SK-N-SH (cell line): ENCODE results near the gene RAB6B. TPM values are rescaled to one million over a fixed set of nuclear protein-coding genes. Genes with fewer than 3 reads are reported as not detected.

Source experiments
- CTCF ChIA-PET: fragments of 300-600, 350-600 bp; formaldehyde crosslinking; extraction: SDS; loops from one replicate; lab custom pipeline; 2021; lab: Yijun Ruan, JAX
- POLR2A ChIA-PET: fragments of 350-600 bp; sonication (Branson Sonifier 250); formaldehyde crosslinking; extraction: SDS; loops from one replicate; lab custom pipeline; 2020; ENCODE audit warnings: antibody characterized with exemption, inconsistent platforms; lab: Yijun Ruan, JAX
- DNase-seq: peaks from one replicate; pipeline ENCODE4 v3.0.0; 2012
- H2AFZ ChIP-seq: fragments of 200-600 bp; sonication (generic); 2 replicates; pipeline ENCODE4 v1.8.1; 2016; ENCODE audit warnings: antibody characterized with exemption, mild to moderate bottlenecking, low read depth
- H3F3A ChIP-seq: fragments of 200-600 bp; sonication (generic); replicated peaks from 2 replicates; pipeline ENCODE3; 2016; ENCODE audit warnings: antibody characterized with exemption, mild to moderate bottlenecking; ENCODE audit not compliant: insufficient read depth
- H3K27ac ChIP-seq, 2 experiments: fragments of 200-500 bp in 1 of 2; fragments of 200-600 bp in 1 of 2; sonication (Bioruptor generic) in 1 of 2; sonication (generic), shearing (Covaris generic) in 1 of 2; 2 replicates each; pipeline versions ENCODE4 v1.5.1 to v1.6.1; 2014 to 2016; ENCODE audit warnings: low read depth in 2 of 2, inconsistent platforms in 1 of 2, low read length in 1 of 2, mild to moderate bottlenecking in 1 of 2, mixed read lengths in 1 of 2
- H3K27me3 ChIP-seq: fragments of 200-600 bp; sonication (generic), shearing (Covaris generic); 2 replicates; pipeline ENCODE4 v1.6.1; 2016; ENCODE audit warnings: mixed run types; ENCODE audit not compliant: insufficient read depth
- H3K36me3 ChIP-seq, 2 experiments: fragments of 200-500 bp in 1 of 2; fragments of 200-600 bp in 1 of 2; sonication (Bioruptor generic) in 1 of 2; sonication (generic) in 1 of 2; replicated peaks in 1 of 2; 2 replicates each; pipeline versions ENCODE3 to v1.5.1; 2014 to 2016; ENCODE audit warnings: low read length in 1 of 2, mild to moderate bottlenecking in 1 of 2; ENCODE audit not compliant: insufficient read depth in 2 of 2, control insufficient read depth in 1 of 2
- H3K4me1 ChIP-seq, 2 experiments: fragments of 200-500 bp in 1 of 2; fragments of 200-600 bp in 1 of 2; sonication (Bioruptor generic) in 1 of 2; sonication (generic), shearing (Covaris generic) in 1 of 2; 2 replicates each; pipeline versions ENCODE4 v1.5.1 to v1.6.1; 2014 to 2016; ENCODE audit warnings: low read depth in 1 of 2, low read length in 1 of 2, mixed run types in 1 of 2; ENCODE audit not compliant: insufficient read depth in 2 of 2, control insufficient read depth in 1 of 2
- H3K4me2 ChIP-seq: fragments of 200-600 bp; sonication (generic), shearing (Covaris generic); 2 replicates; pipeline ENCODE4 v1.6.1; 2017; ENCODE audit warnings: mixed run types
- H3K4me3 ChIP-seq, 2 experiments: fragments of 200-500 bp in 1 of 2; fragments of 200-600 bp in 1 of 2; sonication (Bioruptor generic) in 1 of 2; sonication (generic), shearing (Covaris generic) in 1 of 2; 2 replicates each; pipeline versions ENCODE4 v1.5.1 to v1.8.1; 2014 to 2016; ENCODE audit warnings: low read depth in 2 of 2, inconsistent platforms in 1 of 2, low read length in 1 of 2, mild to moderate bottlenecking in 1 of 2, mixed read lengths in 1 of 2, moderate library complexity in 1 of 2
- H3K79me2 ChIP-seq: fragments of 200-600 bp; sonication (generic); 2 replicates; pipeline ENCODE4 v1.8.1; 2017; ENCODE audit warnings: mild to moderate bottlenecking; ENCODE audit not compliant: insufficient read depth
- H3K9ac ChIP-seq: fragments of 200-600 bp; sonication (generic); 2 replicates; pipeline ENCODE4 v1.6.1; 2017; ENCODE audit warnings: mixed run types
- H3K9me2 ChIP-seq: fragments of 200-600 bp; sonication (generic); 2 replicates; pipeline ENCODE4 v1.6.1; 2017; ENCODE audit warnings: mixed run types
- H3K9me3 ChIP-seq: fragments of 200-600 bp; sonication (generic); 2 replicates; pipeline ENCODE4 v1.6.1; 2017; ENCODE audit warnings: mixed run types, mild to moderate bottlenecking, moderate library complexity
- H4K20me1 ChIP-seq: fragments of 200-600 bp; sonication (generic); 2 replicates; pipeline ENCODE4 v1.6.1; 2017; ENCODE audit warnings: mild to moderate bottlenecking, mixed run types; ENCODE audit not compliant: insufficient read depth
- EP300 ChIP-seq, 2 experiments: IDR thresholded peaks; 2 replicates each; pipeline versions ENCODE4 v1.4.0 to v1.6.1; 2012; ENCODE audit warnings: borderline replicate concordance in 1 of 2, low read depth in 1 of 2, low read length in 1 of 2
- FOSL2 ChIP-seq: IDR thresholded peaks from 2 replicates; pipeline ENCODE4 v1.4.0; 2012; ENCODE audit warnings: low read depth, mild to moderate bottlenecking, moderate library complexity, borderline replicate concordance
- FOXJ3 ChIP-seq: sonication (generic); formaldehyde crosslinking; IDR thresholded peaks from 2 replicates; pipeline ENCODE4 v1.5.1; 2020; ENCODE audit warnings: mild to moderate bottlenecking, missing genetic modification reagents
- GABPA ChIP-seq: IDR thresholded peaks from 2 replicates; pipeline ENCODE4 v1.4.0; 2012; ENCODE audit warnings: low read depth, mild to moderate bottlenecking
- JUND ChIP-seq: IDR thresholded peaks from 2 replicates; pipeline ENCODE4 v1.4.0; 2012
- MEF2A ChIP-seq: IDR thresholded peaks from 2 replicates; pipeline ENCODE4 v1.4.0; 2012; ENCODE audit warnings: low read depth, borderline replicate concordance
- MXI1 ChIP-seq: IDR thresholded peaks from 2 replicates; pipeline ENCODE4 v1.6.1; 2012; ENCODE audit warnings: mild to moderate bottlenecking, low read depth, low read length, improper control_type of control experiment
- NRF1 ChIP-seq: IDR thresholded peaks from 2 replicates; pipeline ENCODE4 v1.6.1; 2012; ENCODE audit warnings: low read depth, mild to moderate bottlenecking, low read length
- POLR2AphosphoS5 ChIP-seq: IDR thresholded peaks from 2 replicates; pipeline ENCODE4 v1.6.1; 2012; ENCODE audit warnings: low read depth, low read length
- RAD21 ChIP-seq: IDR thresholded peaks from 2 replicates; pipeline ENCODE4 v1.6.1; 2012; ENCODE audit warnings: mild to moderate bottlenecking, low read length
- REST ChIP-seq: IDR thresholded peaks from 2 replicates; pipeline ENCODE4 v1.6.1; 2012; ENCODE audit warnings: mild to moderate bottlenecking, low read depth, low read length, moderate library complexity
- RFX5 ChIP-seq: IDR thresholded peaks from 2 replicates; pipeline ENCODE4 v1.6.1; 2012; ENCODE audit warnings: mild to moderate bottlenecking, improper control_type of control experiment, low read length
- SMC3 ChIP-seq: IDR thresholded peaks from 2 replicates; pipeline ENCODE4 v1.6.1; 2012; ENCODE audit warnings: low read depth, low read length, improper control_type of control experiment
- TCF12 ChIP-seq: IDR thresholded peaks from 2 replicates; pipeline ENCODE4 v1.4.0; 2012
- WGBS: methylation state at CpG from one replicate; pipeline ENCODE4 v1.1.6; 2017; ENCODE audit warnings: low lambda C conversion rate; 5-methylcytosine and 5-hydroxymethylcytosine counted together
- polyA plus RNA-seq, 3 experiments: library from polyadenylated mRNA; depleted of rRNA; stranded (reverse); fragments of >200 nt; gene quantifications; 2 replicates each; pipeline ENCODE4 v1.2.3, GENCODE V29; 2012
- TF ChIP-seq, protein P1 (sequence below): IDR thresholded peaks from 2 replicates; pipeline ENCODE4 v1.4.0; 2012; ENCODE audit warnings: low read depth, borderline replicate concordance

The RAB6B gene
- polyA plus RNA-seq, 1 of the 3 experiments (the other 2 are of a cell fraction): 9.3 TPM

DNA sequence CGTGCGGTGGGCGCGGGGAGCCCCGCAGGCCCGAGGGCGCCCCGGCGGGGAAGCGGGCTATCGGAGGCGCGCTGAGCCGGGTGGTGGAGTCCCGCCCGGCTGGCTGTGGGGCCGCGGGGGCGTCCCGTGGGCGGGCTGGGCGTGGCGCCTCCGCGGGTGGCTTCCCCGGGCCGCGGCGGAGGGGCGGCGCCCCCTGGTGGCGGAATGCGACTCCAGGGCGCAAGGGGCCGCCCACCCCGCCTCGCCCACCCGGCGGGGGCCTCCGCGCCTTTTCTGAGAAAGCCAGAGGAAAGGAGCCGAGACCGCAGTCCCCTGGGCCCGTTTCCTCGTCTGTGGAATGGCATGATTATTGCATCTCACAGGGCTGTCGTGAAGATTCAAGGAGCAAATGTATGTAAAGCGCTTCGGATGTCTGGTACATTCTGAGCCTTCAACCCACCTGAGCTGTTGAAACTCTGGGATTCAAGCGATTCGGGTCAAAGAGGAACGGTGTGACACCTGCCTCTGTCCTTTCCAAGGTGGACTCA, 31.9 kb upstream of the RAB6B start (continued):
- TF ChIP-seq REST (no peak), TCF12 (no peak), RAD21 (peak; percentile 61), JUND (no peak), FOSL2 (no peak), MXI1 (no peak), NRF1 (no peak), GABPA (no peak), POLR2AphosphoS5 (no peak), MEF2A (no peak), SMC3 (peak; percentile 77)
- TF ChIP-seq, protein P1, sequence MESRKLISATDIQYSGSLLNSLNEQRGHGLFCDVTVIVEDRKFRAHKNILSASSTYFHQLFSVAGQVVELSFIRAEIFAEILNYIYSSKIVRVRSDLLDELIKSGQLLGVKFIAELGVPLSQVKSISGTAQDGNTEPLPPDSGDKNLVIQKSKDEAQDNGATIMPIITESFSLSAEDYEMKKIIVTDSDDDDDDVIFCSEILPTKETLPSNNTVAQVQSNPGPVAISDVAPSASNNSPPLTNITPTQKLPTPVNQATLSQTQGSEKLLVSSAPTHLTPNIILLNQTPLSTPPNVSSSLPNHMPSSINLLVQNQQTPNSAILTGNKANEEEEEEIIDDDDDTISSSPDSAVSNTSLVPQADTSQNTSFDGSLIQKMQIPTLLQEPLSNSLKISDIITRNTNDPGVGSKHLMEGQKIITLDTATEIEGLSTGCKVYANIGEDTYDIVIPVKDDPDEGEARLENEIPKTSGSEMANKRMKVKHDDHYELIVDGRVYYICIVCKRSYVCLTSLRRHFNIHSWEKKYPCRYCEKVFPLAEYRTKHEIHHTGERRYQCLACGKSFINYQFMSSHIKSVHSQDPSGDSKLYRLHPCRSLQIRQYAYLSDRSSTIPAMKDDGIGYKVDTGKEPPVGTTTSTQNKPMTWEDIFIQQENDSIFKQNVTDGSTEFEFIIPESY: no peak
- TF ChIP-seq, all 33 proteins: peak for 3

DNA sequence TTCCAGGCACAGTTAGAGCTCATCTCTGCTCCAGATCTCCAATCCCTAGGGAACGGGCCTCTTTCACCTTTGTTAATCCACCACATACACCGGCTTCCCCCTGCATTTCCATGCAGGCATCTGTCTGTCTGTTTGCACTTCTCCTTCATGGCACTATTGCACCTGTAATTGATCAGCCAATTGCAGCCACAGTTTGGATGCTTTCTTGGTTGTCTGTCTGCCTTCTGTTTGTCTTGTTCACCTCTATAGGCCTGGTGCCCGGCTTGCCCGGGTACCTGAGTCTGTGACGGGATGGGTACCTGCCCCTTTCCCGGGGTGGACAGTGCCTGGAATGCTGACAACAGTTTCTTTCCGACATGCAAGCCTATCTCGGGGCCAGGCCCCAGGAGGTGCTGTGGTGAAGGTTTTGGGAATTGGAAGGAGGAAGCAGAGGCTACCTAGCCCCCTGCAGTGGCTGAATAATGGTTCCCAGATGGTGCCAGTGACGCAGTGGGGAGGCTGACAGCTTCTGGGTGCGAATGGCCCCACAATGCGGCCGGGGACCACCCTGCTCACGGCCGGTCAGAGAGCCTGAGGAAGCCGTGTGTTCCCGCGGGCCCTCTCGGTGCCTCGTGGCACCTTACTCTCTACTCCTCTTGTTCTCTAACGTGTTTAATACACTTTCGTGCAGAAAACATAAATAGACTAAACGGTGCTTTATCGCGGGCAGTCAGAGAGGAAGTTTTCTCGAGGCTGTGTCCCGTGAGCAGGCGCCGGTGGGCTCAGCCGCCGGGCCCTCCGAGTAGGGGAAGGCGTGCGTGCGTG, 31.3 kb upstream of the RAB6B start:
- Histone ChIP-seq H3K79me2 (no peaks in the 10 kb centered on the region), H3K9ac (no peak overlapping the region), H3K36me3 (no peaks in the 10 kb centered on the region), H3K9me2 (no peaks in the 10 kb centered on the region), H2AFZ (peak overlapping the region; percentile 86; the same call in 1 of the 2 replicates), H4K20me1 (no peaks in the 10 kb centered on the region), H3K4me2 (0 out of 2 replicates have a peak overlapping the region, but pooled peaks have one; percentile 66), H3K4me1 (peaks cover 0 to 10% of the 10 kb centered on the region in 2 experiments; a peak in 2 of 4 replicates), H3K9me3 (no peaks in the 10 kb centered on the region), H3K27me3 (no peaks in the 10 kb centered on the region), H3F3A (no peaks in the 10 kb centered on the region), H3K27ac (no peak overlapping the region), H3K4me3 (peak overlapping the region; percentile 23 to 53; a peak in 3 of 4 replicates)
- TF ChIP-seq MEF2A: no peak
- TF ChIP-seq FOXJ3 (CRISPR knock-in tag): no peak
- peak; percentile 26 for TF ChIP-seq RAD21
- no peak for TF ChIP-seq EP300 (IDR thresholded peaks at IDR 0.05; ENCODE audit: borderline replicate concordance in 1 of 2, low read depth in 1 of 2, low read length in 1 of 2)
- TF ChIP-seq RFX5: no peak
- 57% methylated on average over 28 of the region's 34 CpGs for WGBS
- DNase-seq: peak; percentile 45
- ChIA-PET CTCF (interaction anchor here (0.6 to 10.0 kb wide), 20 partner anchors 8 to 458 kb away, joined by 3 to 152 read pairs (median 4); no protein-coding TSS in a partner anchor), POLR2A (no interaction called here)
